ENCODE measurements around the gene NEK11.

GRCh38 chr3:131216801-131217200, 190.1 kb downstream of the NEK11 start:
- no peak for TF ChIP-seq POLR2A (IDR thresholded peaks at IDR 0.05)
- no peak for TF ChIP-seq CTCF (IDR thresholded peaks at IDR 0.05 in 8 of 11, conservative IDR thresholded peaks at IDR 0.05 in 3 of 11)
